ENCODE data around the gene MAN2B2. TPM values are rescaled to one million over a fixed set of nuclear protein-coding genes. Genes with fewer than 3 reads are reported as not detected.
A peak's percentile ranks its signal among the peaks of the same experiment; 100 is the strongest.

Gene MAN2B2
- polyA plus RNA-seq, 6 donors from 2014 or later = 10.8 to 26.1 (median 16.3) TPM

- DNase-seq (no peak), ATAC-seq (ENCODE audit: low read depth in 2 of 2) (no peak)
- H3K4me3 Mint-ChIP-seq = peak overlapping the region in 1 of 8 donors; percentile 52
- H3K9me3 Mint-ChIP-seq = peaks cover 0 to 7% (median 4%) of the 10 kb centered on the region in 7 donors
- H3K36me3 Mint-ChIP-seq = peaks cover 41 to 53% of the 10 kb centered on the region in 2 donors
- H3K4me1 Mint-ChIP-seq = peaks cover 0 to 4% (median 0%) of the 10 kb centered on the region in 3 donors
- H3K27me3 Mint-ChIP-seq = no peaks in the 10 kb centered on the region
- H3K27ac Mint-ChIP-seq = no peak overlapping the region
Observed at GRCh38 chr4:6609415-6610079, 34.6 kb downstream of the MAN2B2 start.

- no peak for DNase-seq
- no peak overlapping the region for H3K4me3 Mint-ChIP-seq
- no peak overlapping the region for H3K27ac Mint-ChIP-seq
- H3K27me3 Mint-ChIP-seq = no peaks in the 10 kb centered on the region
- peaks cover 0 to 3% (median 0%) of the 10 kb centered on the region in 7 donors for H3K9me3 Mint-ChIP-seq
- H3K36me3 Mint-ChIP-seq = peaks cover 32 to 39% of the 10 kb centered on the region in 2 donors
- peaks cover 0 to 4% (median 0%) of the 10 kb centered on the region in 3 donors for H3K4me1 Mint-ChIP-seq
- ATAC-seq (ENCODE audit: low read depth in 2 of 2) = no peak
Observed at GRCh38 chr4:6610856-6611430, 36.0 kb downstream of the MAN2B2 start.

GRCh38 chr4:6612961-6613675 is 38.1 kb downstream of the MAN2B2 start:
- DNase-seq (no peak), ATAC-seq (ENCODE audit: low read depth in 2 of 2) (no peak)
- H3K4me3 Mint-ChIP-seq = no peak overlapping the region
- no peaks in the 10 kb centered on the region for H3K27me3 Mint-ChIP-seq
- H3K36me3 Mint-ChIP-seq = peaks cover 30 to 35% of the 10 kb centered on the region in 2 donors
- peaks cover 0 to 4% (median 0%) of the 10 kb centered on the region in 3 donors for H3K4me1 Mint-ChIP-seq
- H3K9me3 Mint-ChIP-seq = peaks cover 0 to 3% (median 0%) of the 10 kb centered on the region in 7 donors
- H3K27ac Mint-ChIP-seq = peak overlapping the region in 1 of 6 donors; percentile 79

DNA sequence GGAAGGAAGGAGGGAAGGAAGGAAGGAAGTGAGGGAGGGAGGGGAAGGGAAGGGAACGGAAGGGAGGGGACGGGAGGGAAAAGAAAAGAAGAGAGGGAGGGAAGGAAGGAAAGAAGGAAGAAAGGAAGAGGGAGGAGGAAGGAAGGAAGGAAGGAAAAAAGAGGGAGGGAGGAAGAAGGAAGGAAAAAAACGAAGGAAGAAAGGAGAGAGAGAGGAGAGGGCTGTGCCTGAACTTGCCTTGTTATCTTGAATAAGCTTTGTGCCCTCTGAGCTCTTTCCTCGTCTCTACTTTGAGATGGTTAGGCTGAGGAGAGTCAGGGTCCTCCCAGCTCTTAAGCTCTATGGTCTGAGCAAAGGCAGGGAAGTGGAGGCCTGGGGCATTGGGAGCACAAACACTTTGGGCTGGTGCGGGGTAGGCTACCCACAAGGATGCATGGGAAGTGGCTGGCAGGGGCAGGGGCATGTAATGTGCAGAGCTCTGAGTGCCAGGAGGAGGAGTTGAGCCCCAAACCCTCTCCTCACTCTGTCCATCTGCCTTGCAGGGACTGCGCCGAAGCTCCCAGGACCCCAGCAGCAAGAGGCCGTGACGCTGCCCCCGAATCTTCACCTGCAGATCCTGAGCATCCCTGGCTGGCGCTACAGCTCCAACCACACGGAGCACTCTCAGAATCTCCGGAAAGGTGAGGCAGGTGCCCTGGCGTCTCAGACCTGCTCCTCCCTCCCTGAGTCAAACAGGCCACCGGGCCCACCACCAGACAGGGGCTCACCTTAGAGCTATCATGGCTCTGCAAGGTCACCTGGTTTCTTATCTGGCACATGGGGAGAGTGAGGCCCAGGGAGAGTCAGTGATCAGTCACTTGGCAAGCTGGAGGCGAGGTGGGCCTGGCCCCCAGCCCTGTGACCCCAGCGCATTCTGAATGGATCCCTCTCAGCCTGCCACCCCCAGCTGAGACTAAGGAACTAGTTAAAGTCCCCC is 39.0 kb downstream of the MAN2B2 start:
- peak overlapping the region in 1 of 6 donors; percentile 54 for H3K27ac Mint-ChIP-seq
- peak overlapping the region in 1 of 8 donors; percentile 48 for H3K4me3 Mint-ChIP-seq
- DNase-seq (no peak), ATAC-seq (ENCODE audit: low read depth in 2 of 2) (no peak)
- no peaks in the 10 kb centered on the region for H3K27me3 Mint-ChIP-seq
- peaks cover 27 to 38% of the 10 kb centered on the region in 2 donors for H3K36me3 Mint-ChIP-seq
- peaks cover 0 to 8% (median 0%) of the 10 kb centered on the region in 3 donors for H3K4me1 Mint-ChIP-seq
- H3K9me3 Mint-ChIP-seq = peaks cover 0 to 3% (median 0%) of the 10 kb centered on the region in 7 donors

GRCh38 chr4:6614701-6615230 is 39.8 kb downstream of the MAN2B2 start:
- Mint-ChIP-seq H3K36me3 (peaks cover 27 to 38% of the 10 kb centered on the region in 2 donors), H3K27me3 (no peaks in the 10 kb centered on the region), H3K27ac (peak overlapping the region in 1 of 6 donors; percentile 49), H3K4me3 (no peak overlapping the region), H3K4me1 (peaks cover 0 to 8% (median 0%) of the 10 kb centered on the region in 3 donors), H3K9me3 (peaks cover 0 to 3% (median 0%) of the 10 kb centered on the region in 7 donors)
- no peak for ATAC-seq (ENCODE audit: low read depth in 2 of 2)
- DNase-seq = no peak

GRCh38 chr4:6616087-6616995 is 41.4 kb downstream of the MAN2B2 start:
- H3K9me3 Mint-ChIP-seq = peaks cover 0 to 3% (median 0%) of the 10 kb centered on the region in 7 donors
- peaks cover 24 to 45% of the 10 kb centered on the region in 2 donors for H3K36me3 Mint-ChIP-seq
- no peak for ATAC-seq (ENCODE audit: low read depth in 2 of 2)
- peak overlapping the region in 1 of 6 donors; percentile 24 for H3K27ac Mint-ChIP-seq
- H3K4me1 Mint-ChIP-seq = peaks cover 0 to 8% (median 0%) of the 10 kb centered on the region in 3 donors
- H3K27me3 Mint-ChIP-seq = no peaks in the 10 kb centered on the region
- no peak overlapping the region for H3K4me3 Mint-ChIP-seq
- DNase-seq = no peak

GRCh38 chr4:6617246-6617645 is 42.3 kb downstream of the MAN2B2 start:
- no peak for DNase-seq
- Mint-ChIP-seq H3K36me3 (peaks cover 19 to 47% of the 10 kb centered on the region in 2 donors), H3K9me3 (peaks cover 0 to 5% (median 0%) of the 10 kb centered on the region in 7 donors), H3K4me1 (peaks cover 0 to 7% (median 0%) of the 10 kb centered on the region in 3 donors), H3K27ac (peak overlapping the region in 2 of 6 donors; percentile 24 to 64), H3K27me3 (no peaks in the 10 kb centered on the region), H3K4me3 (no peak overlapping the region)
- ATAC-seq (ENCODE audit: low read depth in 2 of 2) = no peak

DNA sequence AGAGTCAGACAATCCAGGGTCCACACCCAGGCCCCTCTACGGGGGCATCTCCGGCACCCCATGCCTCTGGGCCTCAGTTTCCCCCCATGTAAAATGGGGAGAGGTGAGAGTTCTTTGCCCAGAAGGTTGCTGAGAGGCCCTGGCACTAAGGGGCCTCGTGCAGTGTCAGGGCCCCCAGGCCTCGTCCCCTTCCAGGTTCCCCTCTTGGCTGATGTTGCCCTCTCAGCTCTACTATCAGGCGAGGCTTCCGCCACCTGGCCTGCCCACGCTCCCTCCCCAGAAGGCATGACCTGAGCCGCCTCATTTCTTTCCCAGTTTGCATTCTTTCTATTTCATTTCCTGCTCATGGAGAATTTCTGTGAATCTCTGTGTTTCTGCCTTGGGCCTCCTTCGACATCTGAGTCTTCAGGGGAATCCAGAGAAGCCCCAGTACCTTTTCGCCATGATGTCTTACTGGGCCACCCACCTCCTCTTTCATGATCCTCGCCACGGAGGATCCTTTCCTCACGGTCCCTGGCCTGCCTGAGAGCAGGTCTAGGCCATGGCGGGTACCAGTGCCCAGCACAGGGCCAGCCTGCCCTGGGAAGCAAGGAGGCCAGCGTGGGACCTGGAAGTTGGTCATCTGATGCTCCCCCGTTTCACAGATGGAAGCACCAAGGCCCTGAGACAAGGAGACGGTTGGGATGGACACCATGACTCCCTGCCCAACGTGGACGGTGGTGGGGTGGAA is 43.6 kb downstream of the MAN2B2 start:
- Mint-ChIP-seq H3K9me3 (peaks cover 0 to 5% (median 0%) of the 10 kb centered on the region in 7 donors), H3K27ac (peak overlapping the region in 1 of 6 donors; percentile 44), H3K27me3 (no peaks in the 10 kb centered on the region), H3K4me3 (peak overlapping the region in 1 of 8 donors; percentile 18), H3K36me3 (peaks cover 18 to 43% of the 10 kb centered on the region in 2 donors), H3K4me1 (peaks cover 0 to 7% (median 2%) of the 10 kb centered on the region in 3 donors)
- DNase-seq (no peak), ATAC-seq (ENCODE audit: low read depth in 2 of 2) (no peak)

GRCh38 chr4:6619116-6619465 is 44.1 kb downstream of the MAN2B2 start:
- Mint-ChIP-seq H3K4me3 (no peak overlapping the region), H3K4me1 (peaks cover 0 to 7% (median 2%) of the 10 kb centered on the region in 3 donors), H3K36me3 (peaks cover 18 to 43% of the 10 kb centered on the region in 2 donors), H3K27me3 (no peaks in the 10 kb centered on the region), H3K27ac (no peak overlapping the region), H3K9me3 (peaks cover 0 to 5% (median 0%) of the 10 kb centered on the region in 7 donors)
- ATAC-seq (ENCODE audit: low read depth in 2 of 2) (no peak), DNase-seq (no peak)

GRCh38 chr4:6619466-6620255 is 44.7 kb downstream of the MAN2B2 start:
- Mint-ChIP-seq H3K27me3 (no peaks in the 10 kb centered on the region), H3K4me1 (peaks cover 0 to 7% (median 2%) of the 10 kb centered on the region in 3 donors), H3K4me3 (no peak overlapping the region), H3K9me3 (peaks cover 0 to 5% (median 0%) of the 10 kb centered on the region in 7 donors), H3K36me3 (peaks cover 18 to 39% of the 10 kb centered on the region in 2 donors), H3K27ac (no peak overlapping the region)
- no peak for DNase-seq
- no peak for ATAC-seq (ENCODE audit: low read depth in 2 of 2)

- no peak for DNase-seq
- H3K36me3 Mint-ChIP-seq = peaks cover 18 to 36% of the 10 kb centered on the region in 2 donors
- no peak overlapping the region for H3K27ac Mint-ChIP-seq
- H3K9me3 Mint-ChIP-seq = peaks cover 0 to 5% (median 0%) of the 10 kb centered on the region in 7 donors
- H3K27me3 Mint-ChIP-seq = no peaks in the 10 kb centered on the region
- H3K4me3 Mint-ChIP-seq = no peak overlapping the region
- ATAC-seq (ENCODE audit: low read depth in 2 of 2) = no peak
- H3K4me1 Mint-ChIP-seq = peaks cover 0 to 10% (median 2%) of the 10 kb centered on the region in 3 donors
Observed at GRCh38 chr4:6620296-6620695, 45.3 kb downstream of the MAN2B2 start.

Measured in naive B cell (primary cell).